ENCODE measurements around the gene ASPG. TPM values are rescaled to one million over a fixed set of nuclear protein-coding genes. Genes with fewer than 3 reads are reported as not detected.

The ASPG gene
- total RNA-seq, 2 experiments from 2014 or later: not detected

GRCh38 chr14:104037903-104038302, 47.6 kb upstream of the ASPG start:
- POLR2A ChIA-PET: no interaction called here
- intact Hi-C loops (cut with DNase I, micrococcal nuclease): no loop called here
- Mint-ChIP-seq H3K36me3 (ENCODE audit: low read depth) (no peaks in the 10 kb centered on the region), H3K27me3 (peaks cover 37% of the 10 kb centered on the region), H3K4me3 (no peak overlapping the region), H3K9me3 (no peaks in the 10 kb centered on the region), H3K27ac (no peak overlapping the region), H3K4me1 (ENCODE audit: low read depth) (no peaks in the 10 kb centered on the region)
- no peak overlapping the region for H3K4me3 ChIP-seq (ENCODE audit: low read length)
- CTCF ChIA-PET: no interaction called here
- H3K27me3 ChIP-seq (ENCODE audit: control insufficient read depth in 1 of 2, insufficient read depth in 2 of 2, low read length in 2 of 2): no peaks in the 10 kb centered on the region
- H3K4me1 ChIP-seq (ENCODE audit: insufficient read depth, low read length): no peaks in the 10 kb centered on the region
- no peak overlapping the region for H3K27ac ChIP-seq (ENCODE audit: low read depth in 1 of 2, low read length in 2 of 2)
- no peak for TF ChIP-seq CTCF (IDR thresholded peaks at IDR 0.05)
- H3K36me3 ChIP-seq (ENCODE audit: insufficient read depth, low read length): no peaks in the 10 kb centered on the region
- H3K9me3 ChIP-seq (ENCODE audit: control insufficient read depth in 1 of 2, insufficient read depth in 1 of 2, low read length in 2 of 2): no peaks in the 10 kb centered on the region
- no peak for DNase-seq
- ATAC-seq (ENCODE audit: poor library complexity): no peak

GRCh38 chr14:104039214-104039613, 46.3 kb upstream of the ASPG start:
- intact Hi-C loops (cut with DNase I, micrococcal nuclease): no loop called here
- Mint-ChIP-seq H3K36me3 (ENCODE audit: low read depth) (no peaks in the 10 kb centered on the region), H3K27me3 (peaks cover 27% of the 10 kb centered on the region), H3K27ac (no peak overlapping the region), H3K9me3 (no peaks in the 10 kb centered on the region), H3K4me1 (ENCODE audit: low read depth) (no peaks in the 10 kb centered on the region), H3K4me3 (no peak overlapping the region)
- Histone ChIP-seq H3K27me3 (ENCODE audit: control insufficient read depth in 1 of 2, insufficient read depth in 2 of 2, low read length in 2 of 2) (no peaks in the 10 kb centered on the region), H3K27ac (ENCODE audit: low read depth in 1 of 2, low read length in 2 of 2) (no peak overlapping the region), H3K9me3 (ENCODE audit: control insufficient read depth in 1 of 2, insufficient read depth in 1 of 2, low read length in 2 of 2) (no peaks in the 10 kb centered on the region), H3K36me3 (ENCODE audit: insufficient read depth, low read length) (no peaks in the 10 kb centered on the region), H3K4me3 (ENCODE audit: low read length) (no peak overlapping the region), H3K4me1 (ENCODE audit: insufficient read depth, low read length) (no peaks in the 10 kb centered on the region)
- no peak for TF ChIP-seq CTCF (IDR thresholded peaks at IDR 0.05)
- CTCF ChIA-PET: no interaction called here
- DNase-seq (no peak), ATAC-seq (ENCODE audit: poor library complexity) (no peak)
- POLR2A ChIA-PET: no interaction called here

GRCh38 chr14:104040539-104040938, 45.0 kb upstream of the ASPG start:
- ChIA-PET CTCF (no interaction called here), POLR2A (no interaction called here)

More at GRCh38 chr14:104040539-104040938, 45.0 kb upstream of the ASPG start:
- H3K27me3 ChIP-seq (ENCODE audit: control insufficient read depth in 1 of 2, insufficient read depth in 2 of 2, low read length in 2 of 2): no peaks in the 10 kb centered on the region
- no peak for DNase-seq
- no peak overlapping the region for H3K4me3 ChIP-seq (ENCODE audit: low read length)
- H3K27me3 Mint-ChIP-seq: peaks cover 27% of the 10 kb centered on the region
- H3K9me3 Mint-ChIP-seq: no peaks in the 10 kb centered on the region
- TF ChIP-seq CTCF (IDR thresholded peaks at IDR 0.05): no peak
- H3K9me3 ChIP-seq (ENCODE audit: control insufficient read depth in 1 of 2, insufficient read depth in 1 of 2, low read length in 2 of 2): no peaks in the 10 kb centered on the region
- no peaks in the 10 kb centered on the region for H3K4me1 ChIP-seq (ENCODE audit: insufficient read depth, low read length)
- H3K27ac ChIP-seq (ENCODE audit: low read depth in 1 of 2, low read length in 2 of 2): no peak overlapping the region
- H3K36me3 Mint-ChIP-seq (ENCODE audit: low read depth): no peaks in the 10 kb centered on the region
- no peak overlapping the region for H3K4me3 Mint-ChIP-seq
- H3K27ac Mint-ChIP-seq: no peak overlapping the region
- no peak for ATAC-seq (ENCODE audit: poor library complexity)
- no peaks in the 10 kb centered on the region for H3K36me3 ChIP-seq (ENCODE audit: insufficient read depth, low read length)
- intact Hi-C loops (cut with DNase I, micrococcal nuclease): no loop called here
- no peaks in the 10 kb centered on the region for H3K4me1 Mint-ChIP-seq (ENCODE audit: low read depth)

Measured in CD4-positive, alpha-beta T cell (primary cell).